GM12878 (cell line): ENCODE measurements around the gene TXNDC17. TPM values are rescaled to one million over a fixed set of nuclear protein-coding genes. Genes with fewer than 3 reads are reported as not detected.

Experiments
- BMI1 ChIP-seq: fragments of 450-650 bp; IDR thresholded peaks from 2 replicates; pipeline ENCODE4 v1.6.1; 2016; ENCODE audit warnings: mild to moderate bottlenecking, moderate library complexity, borderline replicate concordance
- MTA2 ChIP-seq: fragments of 450-650 bp; IDR thresholded peaks from 2 replicates; pipeline ENCODE4 v1.6.1; 2016; ENCODE audit warnings: low read depth, mild to moderate bottlenecking, moderate library complexity
- MTA3 ChIP-seq: IDR thresholded peaks from 2 replicates; pipeline ENCODE4 v1.6.1; 2012; ENCODE audit warnings: low read length, inconsistent platforms, borderline replicate concordance
- RCOR1 ChIP-seq: conservative IDR thresholded peaks from 2 replicates; pipeline ENCODE4 v1.6.1; 2012; ENCODE audit warnings: low read depth, low read length, improper control_type of control experiment
- polyA plus RNA-seq, 11 experiments: library from polyadenylated mRNA; depleted of rRNA in 4 of 11; unstranded in 6 of 11; stranded (reverse) in 5 of 11; fragments of >200 nt; fragmentation: Nextera tagmentation in 4 of 11; fragmentation: Illumina TruSeq in 1 of 11; extraction: Ambion mirVana in 4 of 11; extraction: Trizol in 1 of 11; gene quantifications; 1 replicate in 1 of 11; 2 replicates in 10 of 11; pipeline versions ENCODE4 v1.2.1 to v1.2.3, GENCODE V29; 2011 to 2016; ENCODE audit warnings: inconsistent platforms in 2 of 11, missing spikeins in 2 of 11, low read depth in 1 of 11
- total RNA-seq, 4 experiments: library from RNA; depleted of rRNA in 3 of 4; stranded (reverse); fragments of >200 nt in 3 of 4; fragmentation: Illumina TruSeq in 1 of 4; extraction: Trizol in 1 of 4; gene quantifications; 2 replicates each; pipeline versions ENCODE4 v1.2.1 to v1.2.3, GENCODE V29; 2013 to 2021
- TF ChIP-seq, protein P1 (sequence below): IDR thresholded peaks from 2 replicates; pipeline ENCODE4 v1.6.1; 2012; ENCODE audit warnings: low read depth, low read length, improper control_type of control experiment
- TF ChIP-seq, protein P2 (sequence below): IDR thresholded peaks from 2 replicates; pipeline ENCODE4 v1.6.1; 2011; ENCODE audit warnings: low read depth, low read length, improper control_type of control experiment, borderline replicate concordance
- TF ChIP-seq, protein P3 (sequence below): IDR thresholded peaks from 2 replicates; pipeline ENCODE4 v1.6.1; 2012; ENCODE audit warnings: mild to moderate bottlenecking, low read depth, low read length
- TF ChIP-seq, protein P4 (sequence below): fragments of 450-650 bp; IDR thresholded peaks from 2 replicates; pipeline ENCODE4 v1.6.1; 2017; ENCODE audit warnings: mild to moderate bottlenecking, low read depth, inconsistent platforms; ENCODE audit not compliant: poor library complexity, severe bottlenecking

Gene TXNDC17
- total and polyA plus RNA-seq, 10 of the 15 experiments (the other 5 are each of a cell fraction or from before 2014, with no cell fraction given): 124 to 957 (median 216) TPM

DNA sequence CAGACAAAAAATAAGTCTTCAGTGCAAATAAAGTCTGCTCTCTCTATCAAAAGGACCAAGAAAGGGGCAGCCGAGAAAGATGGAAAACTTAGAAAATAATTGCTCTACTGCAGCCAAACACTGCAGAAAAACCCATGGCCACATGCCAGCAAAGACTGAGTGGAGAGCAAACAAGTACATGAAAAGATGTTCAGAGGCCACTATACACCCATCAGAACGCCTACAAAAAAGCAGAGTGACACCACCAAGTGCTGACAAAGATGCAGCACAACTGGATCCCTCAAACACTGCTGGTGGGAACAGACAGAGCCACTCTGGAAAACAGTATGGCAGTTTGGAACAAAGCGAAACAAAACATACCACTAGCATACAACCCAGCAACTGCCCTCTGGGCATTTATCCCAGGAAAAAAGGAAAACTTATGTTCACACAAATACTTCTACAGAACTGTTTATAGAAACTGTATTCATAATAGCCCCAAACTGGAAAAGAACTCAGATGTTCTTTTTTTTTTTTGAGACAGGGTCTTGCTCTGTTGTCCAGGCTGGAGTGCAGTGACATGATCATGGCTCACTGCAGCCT lies 37.0 kb upstream of the TXNDC17 start (continued):
- TF ChIP-seq, protein P1, sequence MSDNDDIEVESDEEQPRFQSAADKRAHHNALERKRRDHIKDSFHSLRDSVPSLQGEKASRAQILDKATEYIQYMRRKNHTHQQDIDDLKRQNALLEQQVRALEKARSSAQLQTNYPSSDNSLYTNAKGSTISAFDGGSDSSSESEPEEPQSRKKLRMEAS: no peak
- TF ChIP-seq RCOR1 (no peak), MTA2 (no peak), BMI1 (no peak), MTA3 (no peak)
- TF ChIP-seq, protein P2, sequence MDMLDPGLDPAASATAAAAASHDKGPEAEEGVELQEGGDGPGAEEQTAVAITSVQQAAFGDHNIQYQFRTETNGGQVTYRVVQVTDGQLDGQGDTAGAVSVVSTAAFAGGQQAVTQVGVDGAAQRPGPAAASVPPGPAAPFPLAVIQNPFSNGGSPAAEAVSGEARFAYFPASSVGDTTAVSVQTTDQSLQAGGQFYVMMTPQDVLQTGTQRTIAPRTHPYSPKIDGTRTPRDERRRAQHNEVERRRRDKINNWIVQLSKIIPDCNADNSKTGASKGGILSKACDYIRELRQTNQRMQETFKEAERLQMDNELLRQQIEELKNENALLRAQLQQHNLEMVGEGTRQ: no peak
- TF ChIP-seq, protein P3, sequence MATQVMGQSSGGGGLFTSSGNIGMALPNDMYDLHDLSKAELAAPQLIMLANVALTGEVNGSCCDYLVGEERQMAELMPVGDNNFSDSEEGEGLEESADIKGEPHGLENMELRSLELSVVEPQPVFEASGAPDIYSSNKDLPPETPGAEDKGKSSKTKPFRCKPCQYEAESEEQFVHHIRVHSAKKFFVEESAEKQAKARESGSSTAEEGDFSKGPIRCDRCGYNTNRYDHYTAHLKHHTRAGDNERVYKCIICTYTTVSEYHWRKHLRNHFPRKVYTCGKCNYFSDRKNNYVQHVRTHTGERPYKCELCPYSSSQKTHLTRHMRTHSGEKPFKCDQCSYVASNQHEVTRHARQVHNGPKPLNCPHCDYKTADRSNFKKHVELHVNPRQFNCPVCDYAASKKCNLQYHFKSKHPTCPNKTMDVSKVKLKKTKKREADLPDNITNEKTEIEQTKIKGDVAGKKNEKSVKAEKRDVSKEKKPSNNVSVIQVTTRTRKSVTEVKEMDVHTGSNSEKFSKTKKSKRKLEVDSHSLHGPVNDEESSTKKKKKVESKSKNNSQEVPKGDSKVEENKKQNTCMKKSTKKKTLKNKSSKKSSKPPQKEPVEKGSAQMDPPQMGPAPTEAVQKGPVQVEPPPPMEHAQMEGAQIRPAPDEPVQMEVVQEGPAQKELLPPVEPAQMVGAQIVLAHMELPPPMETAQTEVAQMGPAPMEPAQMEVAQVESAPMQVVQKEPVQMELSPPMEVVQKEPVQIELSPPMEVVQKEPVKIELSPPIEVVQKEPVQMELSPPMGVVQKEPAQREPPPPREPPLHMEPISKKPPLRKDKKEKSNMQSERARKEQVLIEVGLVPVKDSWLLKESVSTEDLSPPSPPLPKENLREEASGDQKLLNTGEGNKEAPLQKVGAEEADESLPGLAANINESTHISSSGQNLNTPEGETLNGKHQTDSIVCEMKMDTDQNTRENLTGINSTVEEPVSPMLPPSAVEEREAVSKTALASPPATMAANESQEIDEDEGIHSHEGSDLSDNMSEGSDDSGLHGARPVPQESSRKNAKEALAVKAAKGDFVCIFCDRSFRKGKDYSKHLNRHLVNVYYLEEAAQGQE: no peak
- TF ChIP-seq, protein P4, sequence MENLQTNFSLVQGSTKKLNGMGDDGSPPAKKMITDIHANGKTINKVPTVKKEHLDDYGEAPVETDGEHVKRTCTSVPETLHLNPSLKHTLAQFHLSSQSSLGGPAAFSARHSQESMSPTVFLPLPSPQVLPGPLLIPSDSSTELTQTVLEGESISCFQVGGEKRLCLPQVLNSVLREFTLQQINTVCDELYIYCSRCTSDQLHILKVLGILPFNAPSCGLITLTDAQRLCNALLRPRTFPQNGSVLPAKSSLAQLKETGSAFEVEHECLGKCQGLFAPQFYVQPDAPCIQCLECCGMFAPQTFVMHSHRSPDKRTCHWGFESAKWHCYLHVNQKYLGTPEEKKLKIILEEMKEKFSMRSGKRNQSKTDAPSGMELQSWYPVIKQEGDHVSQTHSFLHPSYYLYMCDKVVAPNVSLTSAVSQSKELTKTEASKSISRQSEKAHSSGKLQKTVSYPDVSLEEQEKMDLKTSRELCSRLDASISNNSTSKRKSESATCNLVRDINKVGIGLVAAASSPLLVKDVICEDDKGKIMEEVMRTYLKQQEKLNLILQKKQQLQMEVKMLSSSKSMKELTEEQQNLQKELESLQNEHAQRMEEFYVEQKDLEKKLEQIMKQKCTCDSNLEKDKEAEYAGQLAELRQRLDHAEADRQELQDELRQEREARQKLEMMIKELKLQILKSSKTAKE: no peak
